HEK293 (cell line): ENCODE results near the gene DNAH8.

Source experiments
- CTCF ChIA-PET: fragments of 350-600 bp; formaldehyde crosslinking; extraction: SDS; loops from one replicate; lab custom pipeline; 2021; ENCODE audit warnings: antibody characterized with exemption; lab: Yijun Ruan, JAX
- POLR2A ChIA-PET: fragments of 300-600 bp; formaldehyde crosslinking; extraction: SDS; loops from one replicate; lab custom pipeline; 2020; ENCODE audit warnings: antibody characterized with exemption, inconsistent platforms; lab: Yijun Ruan, JAX
- H3K27ac ChIP-seq: fragments of 200-500 bp; sonication (Bioruptor generic); 2 replicates; pipeline ENCODE4 v1.5.1; 2014; ENCODE audit warnings: low read depth, low read length, control low read depth, inconsistent platforms; ENCODE audit errors: extremely low read depth
- H3K36me3 ChIP-seq, 2 experiments: fragments of 200-500 bp in 1 of 2; sonication (Bioruptor generic) in 1 of 2; 1 replicate in 1 of 2; 2 replicates in 1 of 2; pipeline ENCODE4 v1.5.1; 2014 to 2017; ENCODE audit warnings: inconsistent platforms in 2 of 2, low read length in 2 of 2; ENCODE audit not compliant: control insufficient read depth in 2 of 2, insufficient read depth in 1 of 2
- H3K4me1 ChIP-seq: fragments of 200-500 bp; sonication (Bioruptor generic); 2 replicates; pipeline ENCODE4 v1.5.1; 2014; ENCODE audit warnings: mild to moderate bottlenecking, low read length, inconsistent platforms; ENCODE audit not compliant: control insufficient read depth, insufficient read depth
- H3K4me3 ChIP-seq: 2 replicates; pipeline ENCODE4 v1.5.1; 2011; ENCODE audit warnings: low read depth, mild to moderate bottlenecking, control low read depth, low read length, moderate library complexity
- H3K9me3 ChIP-seq: fragments of 200-500 bp; sonication (Bioruptor generic); 2 replicates; pipeline ENCODE4 v1.5.1; 2014; ENCODE audit warnings: low read depth, low read length, inconsistent platforms; ENCODE audit not compliant: control insufficient read depth, insufficient read depth
- AEBP2 ChIP-seq: fragments of 450-650 bp; formaldehyde crosslinking; IDR thresholded peaks from 2 replicates; pipeline ENCODE4 v1.5.1; 2016; ENCODE audit warnings: missing biosample characterization, missing genetic modification characterization, borderline replicate concordance
- BCL11A ChIP-seq: fragments of 450-650 bp; formaldehyde crosslinking; IDR thresholded peaks from 2 replicates; pipeline ENCODE4 v1.5.1; 2016; ENCODE audit warnings: low read depth, missing biosample characterization, missing genetic modification characterization
- KLF1 ChIP-seq: fragments of 450-650 bp; formaldehyde crosslinking; IDR thresholded peaks from 2 replicates; pipeline ENCODE4 v1.5.1; 2016; ENCODE audit warnings: missing biosample characterization, missing genetic modification characterization
- KLF17 ChIP-seq: fragments of 450-650 bp; formaldehyde crosslinking; IDR thresholded peaks from 2 replicates; pipeline ENCODE4 v1.5.1; 2016; ENCODE audit warnings: missing biosample characterization, missing genetic modification characterization
- KLF8 ChIP-seq: fragments of 450-650 bp; formaldehyde crosslinking; IDR thresholded peaks from 2 replicates; pipeline ENCODE4 v1.5.1; 2016; ENCODE audit warnings: missing biosample characterization, missing genetic modification characterization
- MZF1 ChIP-seq: fragments of 450-650 bp; formaldehyde crosslinking; IDR thresholded peaks from 2 replicates; pipeline ENCODE4 v1.5.1; 2017; ENCODE audit warnings: missing biosample characterization, missing genetic modification characterization, borderline replicate concordance
- OSR2 ChIP-seq: fragments of 450-650 bp; formaldehyde crosslinking; IDR thresholded peaks from 2 replicates; pipeline ENCODE4 v1.5.1; 2016; ENCODE audit warnings: missing biosample characterization, missing genetic modification characterization
- REPIN1 ChIP-seq: fragments of 450-650 bp; formaldehyde crosslinking; IDR thresholded peaks from 2 replicates; pipeline ENCODE4 v1.5.1; 2017; ENCODE audit warnings: missing biosample characterization, missing genetic modification characterization, low read depth
- SETDB1 ChIP-seq: IDR thresholded peaks from one replicate; pipeline ENCODE4 v1.6.1; 2017; ENCODE audit warnings: mild to moderate bottlenecking, low read length, moderate library complexity, mixed read lengths; ENCODE audit not compliant: insufficient read length
- SP2 ChIP-seq: fragments of 450-650 bp; formaldehyde crosslinking; IDR thresholded peaks from 2 replicates; pipeline ENCODE4 v1.5.1; 2016; ENCODE audit warnings: missing biosample characterization, missing genetic modification characterization
- ZBTB11 ChIP-seq: fragments of 450-650 bp; formaldehyde crosslinking; conservative IDR thresholded peaks from 2 replicates; pipeline ENCODE4 v1.5.1; 2016; ENCODE audit warnings: low read depth, missing biosample characterization, missing genetic modification characterization
- ZNF155 ChIP-seq: fragments of 450-650 bp; formaldehyde crosslinking; IDR thresholded peaks from 2 replicates; pipeline ENCODE4 v1.5.1; 2016; ENCODE audit warnings: missing biosample characterization, missing genetic modification characterization
- ZNF223 ChIP-seq: fragments of 450-650 bp; formaldehyde crosslinking; IDR thresholded peaks from 2 replicates; pipeline ENCODE4 v1.5.1; 2016; ENCODE audit warnings: missing biosample characterization, missing genetic modification characterization
- ZNF362 ChIP-seq: fragments of 450-650 bp; formaldehyde crosslinking; IDR thresholded peaks from 2 replicates; pipeline ENCODE4 v1.5.1; 2016; ENCODE audit warnings: missing biosample characterization, missing genetic modification characterization
- ZNF366 ChIP-seq: fragments of 450-650 bp; formaldehyde crosslinking; conservative IDR thresholded peaks from 2 replicates; pipeline ENCODE4 v1.5.1; 2016; ENCODE audit warnings: missing biosample characterization, missing genetic modification characterization
- ZNF391 ChIP-seq: fragments of 450-650 bp; formaldehyde crosslinking; IDR thresholded peaks from 2 replicates; pipeline ENCODE4 v1.5.1; 2016; ENCODE audit warnings: low read depth, missing biosample characterization, missing genetic modification characterization, borderline replicate concordance
- ZNF394 ChIP-seq: fragments of 450-650 bp; formaldehyde crosslinking; IDR thresholded peaks from 2 replicates; pipeline ENCODE4 v1.5.1; 2016; ENCODE audit warnings: missing biosample characterization, missing genetic modification characterization, mild to moderate bottlenecking, moderate library complexity, borderline replicate concordance
- ZNF518A ChIP-seq: fragments of 450-650 bp; formaldehyde crosslinking; conservative IDR thresholded peaks from 2 replicates; pipeline ENCODE4 v1.5.1; 2016; ENCODE audit warnings: low read depth, missing biosample characterization, missing genetic modification characterization
- ZNF549 ChIP-seq: fragments of 450-650 bp; IDR thresholded peaks from 2 replicates; pipeline ENCODE4 v1.5.1; 2018; ENCODE audit warnings: missing biosample characterization, missing genetic modification characterization, mild to moderate bottlenecking, inconsistent platforms, moderate library complexity
- ZNF645 ChIP-seq: fragments of 450-650 bp; formaldehyde crosslinking; IDR thresholded peaks from 2 replicates; pipeline ENCODE4; 2016; ENCODE audit warnings: missing biosample characterization, missing genetic modification characterization

DNAH8 gene

GRCh38 chr6:38852215-38852614, 137.1 kb downstream of the DNAH8 start (continued):
- TF ChIP-seq ZBTB11 (tag by site-specific recombination) (no peak), OSR2 (tag by site-specific recombination) (no peak), ZNF391 (tag by site-specific recombination) (no peak), REPIN1 (tag by site-specific recombination) (no peak), ZNF518A (tag by site-specific recombination) (no peak)
- TF ChIP-seq, all 188 proteins: peak for 0

- no peak for TF ChIP-seq BCL11A
- TF ChIP-seq MZF1 (tag by site-specific recombination) = no peak
- TF ChIP-seq ZNF549 (tag by site-specific recombination) = no peak
- no peaks in the 10 kb centered on the region for H3K9me3 ChIP-seq
- ChIA-PET CTCF (interaction anchor here (0.7 to 1.4 kb wide), 2 partner anchors 19 to 452 kb away, joined by 3 to 4 read pairs; no protein-coding TSS in a partner anchor), POLR2A (no interaction called here)
- H3K36me3 ChIP-seq = no peaks in the 10 kb centered on the region
- H3K4me1 ChIP-seq = no peaks in the 10 kb centered on the region
- no peak overlapping the region for H3K27ac ChIP-seq
- H3K4me3 ChIP-seq = no peak overlapping the region
These were observed 138.1 kb downstream of the DNAH8 start for GRCh38 chr6:38853236-38853635.

GRCh38 chr6:38856492-38856891, 141.4 kb downstream of the DNAH8 start:
- Histone ChIP-seq H3K9me3 (no peaks in the 10 kb centered on the region), H3K4me1 (no peaks in the 10 kb centered on the region), H3K27ac (no peak overlapping the region), H3K4me3 (no peak overlapping the region), H3K36me3 (no peaks in the 10 kb centered on the region)
- POLR2A ChIA-PET = no interaction called here
- CTCF ChIA-PET = no interaction called here
- no peak for TF ChIP-seq KLF1 (tag by site-specific recombination)
- TF ChIP-seq ZNF366 (tag by site-specific recombination) = no peak
- TF ChIP-seq ZNF155 (tag by site-specific recombination) = no peak
- no peak for TF ChIP-seq KLF17 (tag by site-specific recombination)
- TF ChIP-seq ZNF645 (tag by site-specific recombination) = no peak
- TF ChIP-seq AEBP2 (tag by site-specific recombination) = no peak
- no peak for TF ChIP-seq ZNF394
- no peak for TF ChIP-seq ZNF223 (tag by site-specific recombination)
- no peak for TF ChIP-seq SETDB1
- no peak for TF ChIP-seq ZNF362
- TF ChIP-seq KLF8 (tag by site-specific recombination) = no peak
- TF ChIP-seq SP2 (tag by site-specific recombination) = no peak
